GM21825 (cell line): ENCODE results near the gene SOX9.

Experiments
- ATAC-seq: cut with Tn5 transposase; IDR thresholded peaks from one replicate; pipeline ENCODE4 v1.9.1; 2021; ENCODE audit warnings: mild to moderate bottlenecking, moderate library complexity; ENCODE audit not compliant: unreplicated experiment

Gene SOX9

GRCh38 chr17:72152387-72152929 is 31.6 kb downstream of the SOX9 start:
- ATAC-seq, result no peak

- ATAC-seq, result no peak
Observed at GRCh38 chr17:72158895-72159885, 38.4 kb downstream of the SOX9 start.

DNA sequence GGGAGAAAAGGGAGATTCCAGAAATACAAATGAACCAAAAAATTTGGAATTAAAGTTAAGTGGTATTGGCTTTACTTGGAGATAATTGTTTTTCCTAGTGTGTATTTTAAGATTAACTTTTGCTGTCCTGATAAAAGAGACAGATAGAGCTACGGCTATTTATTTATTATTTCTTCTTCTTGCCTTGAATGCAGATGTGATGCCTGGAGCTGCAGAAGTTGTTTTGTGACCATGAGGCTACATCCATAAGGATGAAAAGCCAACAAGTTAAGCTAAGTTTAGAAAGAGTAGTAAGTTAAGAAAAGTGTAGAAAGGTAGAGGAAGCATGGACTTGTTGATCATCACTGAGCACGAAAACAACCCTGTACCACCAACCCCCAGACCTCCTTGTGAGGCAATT is 41.7 kb downstream of the SOX9 start:
- no peak for ATAC-seq

DNA sequence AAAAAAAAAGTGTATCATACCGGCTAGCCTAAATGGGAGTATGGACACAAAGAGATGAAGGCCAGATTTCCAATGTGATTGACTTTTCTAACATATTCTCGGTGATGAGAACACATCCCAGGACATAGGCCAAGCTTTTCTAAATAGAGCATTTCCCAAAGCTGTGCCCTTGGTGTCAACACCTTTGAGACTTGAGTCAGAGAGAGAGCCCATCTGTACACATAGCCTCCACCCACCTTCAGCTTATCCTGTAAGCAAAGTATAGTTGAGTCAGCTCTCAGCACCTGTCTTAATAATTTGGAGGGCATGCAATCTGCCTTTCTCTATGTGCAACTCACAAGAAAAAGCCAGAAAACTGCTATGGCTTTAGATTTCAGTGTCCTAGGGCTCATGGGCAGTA is 42.7 kb downstream of the SOX9 start:
- no peak for ATAC-seq

- no peak for ATAC-seq
Observed at GRCh38 chr17:72164158-72164739, 43.4 kb downstream of the SOX9 start.

GRCh38 chr17:72165192-72165866 is 44.5 kb downstream of the SOX9 start:
- no peak for ATAC-seq

- no peak for ATAC-seq
Observed at GRCh38 chr17:72165867-72166439, 45.1 kb downstream of the SOX9 start.

- ATAC-seq, result no peak
Observed at GRCh38 chr17:72167593-72167992, 46.8 kb downstream of the SOX9 start.

- no peak for ATAC-seq
Observed at GRCh38 chr17:72169823-72170222, 49.0 kb downstream of the SOX9 start.

DNA sequence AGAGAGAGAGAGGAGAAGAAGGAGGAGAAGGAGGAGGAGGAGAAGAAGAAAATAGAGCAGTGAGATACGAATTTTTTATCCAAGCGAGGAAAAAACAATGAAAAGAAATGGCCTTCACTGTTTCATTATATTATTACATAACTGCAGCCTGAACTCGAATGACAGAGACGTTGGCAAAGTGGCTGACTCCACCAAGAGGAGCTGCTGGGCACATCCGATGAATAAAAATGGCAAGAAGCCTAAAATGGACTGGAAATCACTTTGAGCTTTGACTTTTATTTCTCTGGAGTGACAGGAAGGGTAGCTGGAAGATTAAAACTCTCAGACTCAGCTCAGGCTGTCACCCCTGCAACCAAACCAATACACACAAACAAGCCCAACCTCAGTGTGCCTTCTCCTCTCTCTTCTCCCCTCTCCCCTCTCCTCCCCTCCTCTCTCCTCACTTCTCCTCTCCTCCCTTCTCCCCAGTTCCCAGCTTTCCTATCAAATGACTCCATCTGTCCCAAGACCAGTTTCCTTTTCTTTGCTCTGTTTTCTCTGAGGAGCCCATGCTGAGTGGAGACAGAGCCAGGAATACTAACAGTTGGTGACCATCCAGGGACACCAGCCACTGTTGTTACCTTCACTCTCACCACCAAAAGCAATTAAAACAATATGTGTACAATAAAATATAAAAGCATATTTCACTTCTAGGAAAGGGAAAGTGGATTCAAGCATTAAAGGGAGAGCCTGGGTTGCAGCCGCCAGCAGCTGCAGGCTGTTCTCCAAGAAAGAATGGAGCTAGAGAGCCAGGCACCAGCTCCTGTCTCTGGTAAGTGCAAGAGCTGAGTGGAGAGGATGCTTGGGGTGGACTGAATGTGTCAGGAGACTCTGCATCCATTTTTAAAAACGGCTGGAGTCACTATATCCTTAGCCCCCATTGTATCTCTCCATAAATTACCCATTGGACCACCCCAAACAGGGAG is 51.2 kb downstream of the SOX9 start:
- no peak for ATAC-seq

DNA sequence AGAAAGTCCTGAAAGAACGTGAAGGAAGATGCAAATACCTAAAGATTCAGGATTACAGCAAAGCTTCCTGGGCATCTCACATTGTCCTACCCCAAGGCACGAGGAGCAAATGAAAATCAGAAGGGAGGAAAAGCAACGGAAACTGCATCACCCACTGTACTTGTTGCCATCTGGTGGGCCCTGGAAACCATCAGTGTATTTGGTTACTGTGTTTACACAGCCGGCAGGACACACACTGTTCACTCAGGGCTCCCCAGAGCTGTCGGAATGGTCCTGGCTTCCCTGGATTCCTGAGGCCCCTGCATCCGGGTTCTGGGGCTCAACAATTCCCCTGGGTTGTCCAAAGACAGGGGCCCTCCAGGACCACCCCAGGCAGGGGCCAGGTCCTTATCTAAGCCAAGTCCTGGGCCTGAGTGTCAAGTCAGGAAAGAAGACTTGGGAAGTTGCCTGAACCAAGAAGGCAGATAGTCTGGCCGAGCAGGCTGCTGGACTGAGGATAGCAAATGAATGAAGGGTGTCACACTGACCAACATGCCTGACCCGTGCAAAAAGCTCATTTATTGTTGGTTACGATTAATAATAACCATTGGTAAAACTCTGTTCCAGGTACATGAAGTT is 52.8 kb downstream of the SOX9 start:
- no peak for ATAC-seq

- no peak for ATAC-seq
Observed at GRCh38 chr17:72175263-72175662, 54.4 kb downstream of the SOX9 start.
